HS-5 (cell line): ENCODE measurements around the gene NAGK.

Experiments used
- DNase-seq: peaks from one replicate; pipeline ENCODE4 v3.0.0-alpha.2; 2012; ENCODE audit warnings: low read depth

Gene NAGK

DNA sequence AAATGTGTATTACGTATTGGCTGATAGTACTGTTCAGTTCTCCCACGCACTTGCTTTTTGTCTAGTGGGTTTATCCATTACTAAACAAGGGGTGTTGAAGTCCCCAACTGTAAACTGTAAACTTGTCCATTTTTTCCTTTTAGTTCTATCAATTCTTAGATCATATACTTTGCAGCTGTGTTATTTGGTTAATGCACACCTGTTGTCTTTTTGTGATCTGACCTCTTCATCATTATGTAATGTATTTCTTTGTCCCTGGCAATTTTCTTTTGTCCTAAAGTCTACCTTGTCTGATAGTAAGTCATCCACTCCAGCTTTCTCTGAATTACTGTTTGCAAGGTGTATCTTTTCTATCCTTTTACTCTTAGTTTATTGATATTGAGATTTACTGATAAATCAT, 39.6 kb downstream of the NAGK start:
- DNase-seq = no peak

GRCh38 chr2:71113843-71114242, 45.4 kb downstream of the NAGK start:
- DNase-seq = no peak

DNA sequence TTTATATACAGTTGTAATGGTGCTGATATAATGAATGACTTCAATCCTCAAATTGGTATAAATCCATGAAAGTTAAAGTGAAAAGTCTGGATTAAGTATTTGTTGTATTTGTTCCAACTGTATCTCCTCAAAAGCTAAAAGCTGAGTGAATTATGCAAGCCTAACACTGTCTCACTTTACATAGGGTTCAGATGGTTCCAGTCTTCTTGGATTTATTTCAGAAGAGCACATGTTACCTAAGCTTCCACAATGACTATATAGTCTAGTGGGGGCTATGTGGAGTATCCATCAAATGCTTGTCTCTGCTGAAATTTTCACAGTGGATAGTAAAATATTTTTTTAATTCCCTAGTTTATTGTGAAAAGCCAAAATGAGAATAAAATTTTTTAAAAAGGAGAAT, 48.6 kb downstream of the NAGK start:
- no peak for DNase-seq

GRCh38 chr2:71120195-71120594, 51.7 kb downstream of the NAGK start:
- no peak for DNase-seq

- DNase-seq = no peak
Measured at GRCh38 chr2:71121479-71121878, 53.0 kb downstream of the NAGK start.

GRCh38 chr2:71122387-71123298, 54.2 kb downstream of the NAGK start:
- DNase-seq = no peak

DNA sequence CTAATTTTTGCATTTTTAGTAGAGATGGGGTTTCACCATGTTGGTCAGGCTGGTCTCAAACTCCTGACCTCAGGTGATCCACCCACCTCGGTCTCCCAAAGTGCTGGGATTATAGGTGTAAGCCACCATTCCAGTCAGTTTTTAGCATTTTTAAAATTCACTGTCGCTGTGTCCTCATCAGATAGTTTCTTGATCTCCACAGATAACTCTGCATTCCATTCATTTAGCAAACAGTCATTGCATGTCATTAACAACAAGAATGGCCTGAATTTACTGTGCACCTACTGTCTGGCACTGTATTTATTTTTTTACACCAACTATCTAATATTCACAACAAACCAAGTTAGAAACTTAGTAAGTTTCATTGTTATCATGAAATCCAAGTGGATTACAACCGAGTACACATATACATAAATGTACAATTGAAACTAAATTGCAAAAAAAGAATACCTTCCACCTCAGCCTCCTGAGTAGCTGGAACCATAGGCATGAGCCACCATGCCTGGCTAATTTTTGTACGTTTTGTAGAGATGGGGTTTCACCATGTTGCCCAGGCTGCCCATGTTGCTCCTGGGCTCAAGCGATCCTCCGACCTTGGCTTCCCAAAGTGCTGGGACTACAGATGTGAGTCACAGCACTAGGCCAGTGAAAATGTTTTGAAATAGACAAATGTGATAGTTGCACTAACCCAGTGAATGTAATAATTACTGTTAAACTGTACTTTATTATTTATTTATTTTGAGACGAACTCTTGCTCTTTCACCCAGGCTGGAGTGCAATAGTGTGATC, 57.3 kb downstream of the NAGK start:
- DNase-seq = no peak

DNA sequence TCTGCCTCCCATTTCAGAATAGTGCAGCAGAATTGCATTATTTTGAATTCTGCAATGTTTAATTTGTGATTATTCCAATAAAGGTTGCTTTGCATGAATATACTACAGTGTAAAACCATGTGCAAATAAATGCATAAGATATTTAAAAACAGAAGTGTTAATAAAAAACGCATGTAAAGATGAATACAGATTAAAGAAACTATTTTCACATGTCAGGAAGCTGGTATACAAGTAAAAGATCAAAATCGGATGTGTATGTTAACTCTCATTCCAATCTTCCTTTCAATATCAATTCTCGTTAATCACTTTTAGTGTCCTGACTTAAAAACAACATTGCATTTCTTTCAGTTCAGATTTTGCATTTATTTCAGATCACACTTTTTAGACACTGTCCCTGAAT, 58.5 kb downstream of the NAGK start:
- DNase-seq = no peak
